Activated naive CD8-positive, alpha-beta T cell treated with anti-CD3 and anti-CD28 coated beads, Interleukin-2, amount 50 U/mL, for 16 hours (primary cell): ENCODE results near the gene OTOS.

Experiments
- DNase-seq: peaks from one replicate; pipeline ENCODE4 v3.0.0-alpha.2; 2020; ENCODE audit warnings: low read depth, low spot score

Gene OTOS

GRCh38 chr2:240136671-240137292, 3.7 kb downstream of the OTOS start:
- DNase-seq, result no peak

- DNase-seq, result peak; percentile 70
Measured at GRCh38 chr2:240136013-240136670, 4.3 kb downstream of the OTOS start, which contains the start of gene COPS9. COPS9 (minus strand) TSS chr2:240136305; CDS start chr2:240136284, 21 bp downstream.

- no peak for DNase-seq
Measured at GRCh38 chr2:240135706-240136012, 4.8 kb downstream of the OTOS start.

- no peak for DNase-seq
Measured at GRCh38 chr2:240134956-240135520, 5.4 kb downstream of the OTOS start.

GRCh38 chr2:240134466-240134865, 6.0 kb downstream of the OTOS start:
- DNase-seq, result no peak

- DNase-seq, result no peak
Measured at GRCh38 chr2:240133401-240133800, 7.1 kb downstream of the OTOS start.

- no peak for DNase-seq
Measured at GRCh38 chr2:240132651-240132980, 7.8 kb downstream of the OTOS start.

GRCh38 chr2:240131941-240132650, 8.4 kb downstream of the OTOS start:
- DNase-seq, result no peak

GRCh38 chr2:240131296-240131695, 9.2 kb downstream of the OTOS start:
- no peak for DNase-seq

- DNase-seq, result no peak
Measured at GRCh38 chr2:240130393-240131195, 9.9 kb downstream of the OTOS start.

GRCh38 chr2:240129731-240130392, 10.6 kb downstream of the OTOS start:
- no peak for DNase-seq

GRCh38 chr2:240129311-240129710, 11.1 kb downstream of the OTOS start:
- DNase-seq, result no peak

GRCh38 chr2:240128608-240129145, 11.8 kb downstream of the OTOS start:
- DNase-seq, result no peak

GRCh38 chr2:240127911-240128607, 12.4 kb downstream of the OTOS start:
- no peak for DNase-seq

GRCh38 chr2:240127191-240127750, 13.2 kb downstream of the OTOS start:
- no peak for DNase-seq

- DNase-seq, result no peak
Measured at GRCh38 chr2:240126731-240127130, 13.7 kb downstream of the OTOS start.

GRCh38 chr2:240125742-240126141, 14.7 kb downstream of the OTOS start:
- no peak for DNase-seq

- no peak for DNase-seq
Measured at GRCh38 chr2:240124651-240125030, 15.8 kb downstream of the OTOS start.

- DNase-seq, result no peak
Measured at GRCh38 chr2:240123821-240124650, 16.4 kb downstream of the OTOS start.
